Activated naive CD4-positive, alpha-beta T cell treated with anti-CD3 and anti-CD28 coated beads for 36 hours (primary cell): ENCODE data around the gene RIOK3. TPM values are rescaled to one million over a fixed set of nuclear protein-coding genes. Genes with fewer than 3 reads are reported as not detected.

ENCODE experiments used
- CTCF ChIA-PET: fragments of 350-600 bp; sonication (Branson Sonifier 250); formaldehyde crosslinking; loops from one replicate; lab custom pipeline; 2021; ENCODE audit warnings: antibody characterized with exemption; lab: Charles Lee
- DNase-seq: peaks from one replicate; pipeline ENCODE4 v3.0.0-alpha.2; 2020
- H3K27ac Mint-ChIP-seq: one replicate; pipeline ENCODE4 v1.8.0; 2021; ENCODE audit warnings: mild to moderate bottlenecking, mixed read lengths
- H3K27me3 Mint-ChIP-seq: one replicate; pipeline ENCODE4 v1.8.0; 2021; ENCODE audit warnings: low read depth, mixed read lengths
- H3K36me3 Mint-ChIP-seq: one replicate; pipeline ENCODE4 v1.8.0; 2021; ENCODE audit warnings: low read depth, mixed read lengths
- H3K4me1 Mint-ChIP-seq: one replicate; pipeline ENCODE4 v1.8.0; 2021; ENCODE audit warnings: low read depth, mixed read lengths
- H3K4me3 Mint-ChIP-seq: one replicate; pipeline ENCODE4 v1.8.0; 2021; ENCODE audit warnings: mild to moderate bottlenecking, moderate library complexity, mixed read lengths
- H3K9me3 Mint-ChIP-seq: one replicate; pipeline ENCODE4 v1.8.0; 2021; ENCODE audit warnings: mixed read lengths
- intact Hi-C: fragments of 100-400 bp; cut with micrococcal nuclease; formaldehyde crosslinking; loops from one replicate; pipeline ENCODE4 v1.15.1; 2023
- total RNA-seq, 2 experiments: library from RNA; stranded (reverse); gene quantifications; one replicate each; pipeline ENCODE4 v1.2.3, GENCODE V29; 2021

Gene RIOK3
- total RNA-seq, 2 experiments from 2014 or later, result 53.8 to 59.5 TPM

DNA sequence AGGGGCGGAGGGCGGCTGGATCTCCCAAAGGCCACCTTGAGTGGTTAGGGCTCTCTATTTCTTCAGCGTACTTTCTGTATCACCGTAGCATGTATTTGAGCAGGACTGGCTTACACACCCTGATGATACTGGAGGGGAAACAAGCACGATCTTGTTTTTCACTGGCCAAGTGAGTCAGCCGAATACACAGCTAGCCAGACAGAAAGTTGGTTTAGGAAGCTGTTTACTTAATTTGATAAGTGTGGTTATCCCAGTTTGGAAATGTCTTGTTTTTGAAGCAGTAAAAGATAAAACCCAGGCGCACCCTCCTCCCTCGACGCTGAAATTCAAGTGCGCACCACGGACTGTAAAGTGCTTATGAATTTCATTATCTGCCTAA lies 582 bp downstream of the RIOK3 start:
- CTCF ChIA-PET, result interaction anchor here (0.6 to 1.4 kb wide), 5 partner anchors 9 to 614 kb away, joined by 3 to 6 read pairs (median 3); no protein-coding TSS in a partner anchor
- Mint-ChIP-seq H3K9me3 (no peaks in the 10 kb centered on the region), H3K4me3 (peak overlapping the region; percentile 99), H3K27me3 (no peaks in the 10 kb centered on the region), H3K27ac (peak overlapping the region; percentile 91), H3K4me1 (peaks cover 49% of the 10 kb centered on the region), H3K36me3 (no peaks in the 10 kb centered on the region)
- intact Hi-C loops, result loop anchor here (1.0 to 5.0 kb wide), 8 partner anchors 15 to 1841 kb away; partner anchors contain the start of genes NPC1, RBBP8, RMC1 and SNRPD1
- peak; percentile 22 for DNase-seq

DNA sequence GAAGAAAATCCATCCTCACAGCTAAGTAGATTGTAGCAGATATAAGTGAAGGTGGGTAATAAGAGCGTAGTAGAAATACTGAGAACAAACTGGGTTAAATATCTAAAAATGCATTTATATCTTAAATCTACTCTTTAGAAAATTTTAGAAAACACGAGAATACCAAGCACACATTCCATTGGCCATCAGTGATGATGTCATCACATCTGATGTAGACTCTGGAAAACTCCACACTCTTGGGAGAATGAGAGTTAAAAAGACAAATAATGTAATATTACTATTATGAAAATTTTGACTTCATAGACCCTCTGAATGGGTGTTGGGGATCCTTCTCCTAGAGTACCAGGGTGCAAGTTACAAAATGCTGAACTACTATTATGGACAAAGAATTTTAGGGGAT lies 3.7 kb downstream of the RIOK3 start:
- no peaks in the 10 kb centered on the region for H3K9me3 Mint-ChIP-seq
- peaks cover 65% of the 10 kb centered on the region for H3K4me1 Mint-ChIP-seq
- H3K27me3 Mint-ChIP-seq, result no peaks in the 10 kb centered on the region
- no peak for DNase-seq
- intact Hi-C loops, result no loop called here
- CTCF ChIA-PET, result no interaction called here
- no peak overlapping the region for H3K27ac Mint-ChIP-seq
- no peak overlapping the region for H3K4me3 Mint-ChIP-seq
- no peaks in the 10 kb centered on the region for H3K36me3 Mint-ChIP-seq

DNA sequence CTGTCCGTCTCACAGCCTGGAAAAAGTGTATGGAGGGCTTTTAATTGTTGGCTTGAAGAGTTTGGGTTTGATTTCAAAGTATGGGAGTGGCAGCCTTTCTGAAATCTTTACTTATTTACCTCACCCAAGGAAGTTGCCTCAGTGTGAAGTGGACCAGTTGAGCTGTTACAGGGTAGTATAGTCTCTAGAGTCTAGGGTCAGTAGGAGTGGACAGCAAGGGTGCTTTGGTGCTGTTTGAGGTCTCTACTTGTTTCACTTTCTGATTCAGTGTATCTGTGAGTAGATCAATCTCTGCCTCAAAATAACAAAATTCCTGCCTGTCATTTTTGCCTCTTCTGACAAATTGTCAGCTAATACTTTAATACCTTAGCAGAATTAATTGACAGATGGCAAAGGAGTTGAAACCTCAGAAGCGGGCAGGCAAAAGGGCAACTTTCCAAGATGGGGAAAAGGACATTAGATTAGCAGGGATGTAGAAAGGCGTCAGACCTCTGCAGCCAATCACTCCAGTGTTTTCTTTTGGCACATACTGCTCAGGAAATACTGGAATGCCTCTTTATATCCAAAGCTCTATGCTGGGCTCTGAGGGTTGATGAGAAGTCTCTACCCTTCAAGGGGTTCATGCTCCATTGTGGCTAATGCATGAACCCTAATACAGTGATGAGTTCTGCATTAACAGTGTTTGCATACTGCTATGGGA lies 5.9 kb downstream of the RIOK3 start:
- DNase-seq, result no peak
- H3K27me3 Mint-ChIP-seq, result no peaks in the 10 kb centered on the region
- H3K4me1 Mint-ChIP-seq, result peaks cover 54% of the 10 kb centered on the region
- intact Hi-C loops, result no loop called here
- no peak overlapping the region for H3K27ac Mint-ChIP-seq
- peaks cover 7% of the 10 kb centered on the region for H3K36me3 Mint-ChIP-seq
- CTCF ChIA-PET, result interaction anchor here (0.6 to 2.6 kb wide), 3 partner anchors 40 to 1422 kb away, joined by 3 to 8 read pairs (median 4); no protein-coding TSS in a partner anchor
- H3K9me3 Mint-ChIP-seq, result no peaks in the 10 kb centered on the region
- no peak overlapping the region for H3K4me3 Mint-ChIP-seq

DNA sequence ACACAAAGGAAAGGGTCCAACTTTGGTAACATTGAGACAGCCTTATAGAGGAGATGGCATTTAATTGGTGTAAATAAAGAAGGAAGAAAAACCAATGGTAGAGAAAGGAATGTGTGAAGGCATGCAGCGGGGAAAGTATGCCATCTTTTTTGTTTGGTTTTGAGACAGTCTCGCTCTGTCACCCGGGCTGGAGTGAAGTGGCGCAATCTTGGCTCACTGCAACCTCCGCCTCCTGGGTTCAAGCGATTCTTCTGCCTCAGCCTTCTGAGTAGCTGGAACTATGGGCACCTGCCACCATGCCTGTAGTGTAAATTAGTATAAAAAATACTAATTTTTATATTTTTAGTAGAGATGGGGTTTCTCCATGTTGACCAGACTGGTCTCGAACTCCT lies 6.4 kb downstream of the RIOK3 start:
- H3K9me3 Mint-ChIP-seq, result no peaks in the 10 kb centered on the region
- H3K4me1 Mint-ChIP-seq, result peaks cover 48% of the 10 kb centered on the region
- H3K36me3 Mint-ChIP-seq, result peaks cover 9% of the 10 kb centered on the region
- H3K27me3 Mint-ChIP-seq, result no peaks in the 10 kb centered on the region
- CTCF ChIA-PET, result interaction anchor here (2.6 kb wide), 1 partner anchor 39 kb away, joined by 8 read pairs; no protein-coding TSS in a partner anchor
- no peak overlapping the region for H3K27ac Mint-ChIP-seq
- DNase-seq, result no peak
- intact Hi-C loops, result no loop called here
- no peak overlapping the region for H3K4me3 Mint-ChIP-seq

DNA sequence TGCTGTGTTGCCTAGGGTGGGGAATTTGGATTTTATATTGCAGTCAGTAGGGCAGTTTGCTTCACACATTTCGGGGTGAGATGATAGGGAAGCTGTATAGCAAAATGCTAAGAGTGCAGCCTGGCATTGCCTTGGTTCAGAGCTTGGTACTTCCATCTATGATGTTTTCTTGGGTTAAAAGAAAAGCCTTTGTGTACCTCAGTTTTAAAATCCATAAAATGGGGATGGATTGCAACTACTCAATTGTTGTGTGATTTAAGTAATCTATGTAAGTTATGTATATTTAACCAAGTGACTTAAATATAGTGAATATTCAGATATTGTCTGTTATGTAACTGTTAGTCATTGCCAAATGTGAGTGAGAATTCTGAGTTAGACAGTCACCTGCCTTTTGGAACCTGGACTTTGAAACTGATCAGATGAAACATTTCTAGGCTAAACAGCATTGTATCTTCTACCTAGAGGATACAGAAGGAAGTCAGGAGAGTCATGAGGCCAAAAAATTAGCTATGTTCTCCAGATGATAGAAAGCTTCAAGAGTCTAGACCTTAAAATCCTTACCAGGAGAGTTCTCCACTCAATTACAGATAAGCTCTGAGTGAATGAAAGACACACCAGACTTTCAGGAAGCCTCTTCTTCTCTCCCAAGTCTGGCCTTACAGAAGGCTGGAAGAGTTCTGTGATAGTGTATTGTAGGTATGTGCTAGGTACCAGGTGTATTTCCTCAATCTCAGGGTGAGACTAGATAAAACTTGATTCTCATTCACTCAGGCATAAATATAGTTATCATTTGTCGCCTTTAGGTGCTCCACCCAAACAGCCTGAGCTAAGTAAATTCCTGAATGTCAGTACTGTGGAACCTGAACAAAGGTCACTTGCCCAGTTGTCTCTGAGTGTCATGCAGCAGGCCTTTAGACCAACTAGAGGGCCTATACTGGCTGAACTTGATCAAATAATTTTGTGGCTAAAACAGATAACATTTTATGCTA lies 7.5 kb downstream of the RIOK3 start:
- peaks cover 43% of the 10 kb centered on the region for H3K4me1 Mint-ChIP-seq
- intact Hi-C loops, result no loop called here
- no peak overlapping the region for H3K4me3 Mint-ChIP-seq
- CTCF ChIA-PET, result interaction anchor here (0.7 to 2.6 kb wide), 3 partner anchors 18 to 55 kb away, joined by 3 to 8 read pairs (median 3); no protein-coding TSS in a partner anchor
- H3K36me3 Mint-ChIP-seq, result peaks cover 11% of the 10 kb centered on the region
- no peak overlapping the region for H3K27ac Mint-ChIP-seq
- H3K27me3 Mint-ChIP-seq, result no peaks in the 10 kb centered on the region
- no peak for DNase-seq
- H3K9me3 Mint-ChIP-seq, result no peaks in the 10 kb centered on the region

DNA sequence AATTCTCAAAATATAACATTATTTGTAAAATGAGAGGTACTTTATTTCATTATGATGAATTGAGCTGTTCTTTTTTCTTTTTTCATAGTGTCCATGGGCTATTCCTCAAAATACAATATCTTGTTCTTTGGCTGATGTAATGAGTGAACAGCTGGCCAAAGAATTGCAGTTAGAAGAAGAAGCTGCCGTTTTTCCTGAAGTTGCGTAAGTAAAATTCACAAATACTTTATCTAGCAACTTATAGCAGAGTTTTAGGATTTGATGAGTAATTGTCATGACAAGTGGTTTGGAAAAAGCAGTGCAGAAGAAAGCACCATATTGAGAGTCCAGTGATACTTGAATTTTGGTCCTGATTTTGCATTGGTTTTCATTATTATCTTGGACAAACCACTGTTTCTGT lies 9.8 kb downstream of the RIOK3 start:
- Mint-ChIP-seq H3K27ac (peak overlapping the region; percentile 46), H3K4me1 (peaks cover 29% of the 10 kb centered on the region), H3K36me3 (peaks cover 15% of the 10 kb centered on the region), H3K4me3 (no peak overlapping the region), H3K9me3 (no peaks in the 10 kb centered on the region), H3K27me3 (no peaks in the 10 kb centered on the region)
- DNase-seq, result no peak
- intact Hi-C loops, result no loop called here
- CTCF ChIA-PET, result interaction anchor here (0.8 to 1.3 kb wide), 3 partner anchors 9 to 53 kb away, joined by 3 read pairs; no protein-coding TSS in a partner anchor

DNA sequence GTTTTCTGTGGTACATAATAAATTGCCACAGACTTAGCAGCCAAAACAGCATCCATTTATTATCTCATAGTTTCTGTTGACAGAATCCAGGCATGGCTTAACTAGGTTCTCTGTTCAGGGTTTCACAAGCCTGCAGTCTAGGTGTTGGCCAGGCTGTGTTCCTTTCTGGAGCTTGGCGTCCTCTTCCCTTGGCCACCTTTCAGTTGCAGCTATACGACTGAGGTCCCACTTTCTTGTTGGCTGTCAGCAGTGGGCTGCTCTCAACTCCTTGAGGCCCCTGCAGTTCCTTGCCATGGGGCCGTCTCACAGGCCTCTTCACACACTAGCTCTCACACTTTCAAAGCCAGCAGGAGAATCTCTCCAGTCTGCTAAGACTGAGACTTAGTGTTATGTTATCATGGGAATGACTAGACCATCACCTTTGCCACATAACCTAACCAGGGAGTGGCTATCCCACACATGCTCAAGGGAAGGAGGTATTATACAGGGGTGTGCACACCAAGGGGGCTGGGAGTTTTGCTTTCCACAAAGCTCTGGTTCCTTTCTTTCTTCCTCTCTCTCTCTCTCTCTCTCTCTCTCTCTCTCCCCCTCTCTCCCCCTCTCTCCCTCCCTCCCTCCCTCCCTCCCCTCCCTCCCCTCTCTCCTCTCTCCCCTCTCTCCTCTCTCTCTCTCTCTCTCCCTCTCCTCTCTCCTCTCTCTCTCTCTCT lies 15.8 kb downstream of the RIOK3 start:
- CTCF ChIA-PET, result interaction anchor here (1.2 kb wide), 1 partner anchor 20 kb away, joined by 3 read pairs; no protein-coding TSS in a partner anchor
- DNase-seq, result no peak
- Mint-ChIP-seq H3K9me3 (no peaks in the 10 kb centered on the region), H3K36me3 (peaks cover 17% of the 10 kb centered on the region), H3K27ac (no peak overlapping the region), H3K4me3 (no peak overlapping the region), H3K4me1 (no peaks in the 10 kb centered on the region), H3K27me3 (no peaks in the 10 kb centered on the region)
- intact Hi-C loops, result no loop called here

DNA sequence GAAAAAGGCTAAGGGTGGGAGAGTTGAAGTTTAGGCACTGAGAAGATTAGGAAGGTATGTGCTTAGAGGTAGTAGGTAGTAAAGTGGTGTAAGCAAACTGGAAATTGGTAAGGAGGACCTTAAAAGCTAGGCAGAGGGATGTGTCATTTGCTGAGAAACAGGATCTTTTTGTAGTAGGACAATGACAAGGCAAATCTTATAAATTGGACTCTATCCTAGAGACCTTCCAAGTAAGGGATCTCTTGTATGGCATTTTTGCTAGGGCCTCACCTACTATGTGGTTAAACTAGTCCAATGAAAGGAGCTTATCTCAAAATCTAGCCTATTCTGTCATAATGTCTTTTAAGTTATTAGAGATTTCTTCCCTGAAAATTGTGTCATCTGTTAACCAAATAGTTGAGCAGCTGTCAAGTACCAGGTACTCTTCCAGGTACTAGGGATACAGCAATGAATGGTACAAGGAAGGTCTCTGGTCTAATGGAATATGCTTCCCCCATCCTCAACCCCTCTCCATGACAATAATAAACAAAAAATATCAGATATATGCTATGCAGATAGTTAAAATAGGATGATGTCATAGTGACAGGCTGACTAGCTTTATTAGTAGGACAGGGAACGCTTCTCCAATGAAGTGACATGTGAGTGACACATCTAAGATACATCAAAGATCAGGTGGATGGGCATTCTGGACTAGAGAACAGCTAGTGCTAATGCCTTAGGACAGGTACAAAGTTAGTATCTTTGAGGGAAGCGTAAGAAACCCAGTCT lies 17.7 kb downstream of the RIOK3 start:
- no peak for DNase-seq
- Mint-ChIP-seq H3K27me3 (no peaks in the 10 kb centered on the region), H3K4me1 (no peaks in the 10 kb centered on the region), H3K4me3 (no peak overlapping the region), H3K36me3 (peaks cover 18% of the 10 kb centered on the region), H3K27ac (peak overlapping the region; percentile 9), H3K9me3 (no peaks in the 10 kb centered on the region)
- intact Hi-C loops, result no loop called here
- CTCF ChIA-PET, result interaction anchor here (1.4 kb wide), 1 partner anchor 10 kb away, joined by 4 read pairs; no protein-coding TSS in a partner anchor

DNA sequence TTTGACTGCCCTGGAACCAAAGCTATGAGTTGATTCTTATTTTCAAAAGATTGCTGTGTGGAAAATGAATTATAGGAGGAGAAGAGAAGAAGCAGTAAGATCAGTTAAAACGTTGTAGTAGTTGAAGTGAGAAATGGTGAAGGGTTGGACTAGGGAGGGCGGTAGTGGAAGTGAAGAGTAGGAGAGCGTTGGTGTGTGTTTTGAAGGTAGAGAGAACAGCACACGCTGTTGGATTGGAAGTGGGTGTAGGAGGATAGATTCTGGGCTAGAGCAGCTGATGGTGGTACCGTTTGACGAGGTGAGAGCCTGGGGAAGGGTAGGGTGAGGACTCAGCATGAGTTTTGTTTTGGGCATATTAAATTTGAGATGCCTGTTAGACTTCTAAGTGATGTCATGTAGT lies 18.4 kb downstream of the RIOK3 start:
- peaks cover 18% of the 10 kb centered on the region for H3K36me3 Mint-ChIP-seq
- no peaks in the 10 kb centered on the region for H3K4me1 Mint-ChIP-seq
- no peak overlapping the region for H3K27ac Mint-ChIP-seq
- no peaks in the 10 kb centered on the region for H3K27me3 Mint-ChIP-seq
- H3K4me3 Mint-ChIP-seq, result no peak overlapping the region
- intact Hi-C loops, result no loop called here
- no peaks in the 10 kb centered on the region for H3K9me3 Mint-ChIP-seq
- CTCF ChIA-PET, result interaction anchor here (0.6 kb wide), 1 partner anchor 59 kb away, joined by 4 read pairs; no protein-coding TSS in a partner anchor
- DNase-seq, result no peak

DNA sequence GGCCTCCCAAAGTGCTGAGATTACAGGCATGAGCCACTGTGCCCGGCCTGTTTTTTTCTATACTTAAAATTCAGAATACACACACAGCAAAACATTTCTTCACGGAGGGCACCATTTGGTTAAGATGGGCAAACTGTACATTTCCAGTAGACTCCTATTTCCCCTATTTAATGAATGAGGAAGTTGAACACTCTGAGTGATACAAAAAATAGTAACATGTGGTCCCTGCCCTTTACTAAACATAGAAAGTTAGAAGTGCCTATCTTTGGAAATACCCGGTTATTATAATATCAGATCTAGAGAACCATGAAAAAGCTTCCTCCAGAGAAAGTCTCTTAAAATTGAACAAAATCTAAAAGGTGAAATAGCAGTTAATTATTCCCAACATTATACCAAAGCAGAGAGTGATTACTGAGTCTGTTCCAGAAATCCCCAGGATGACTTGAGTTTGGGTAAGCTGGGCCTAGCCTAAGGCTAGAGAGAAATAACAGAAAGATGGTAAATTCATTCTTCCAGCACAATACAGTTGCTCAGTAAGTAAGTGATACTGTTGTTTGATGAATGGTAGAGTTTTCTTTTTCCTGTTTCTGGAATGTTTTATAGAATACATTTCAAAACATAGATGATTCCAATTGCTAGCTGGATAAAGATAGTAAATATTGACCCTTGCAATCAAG lies 26.9 kb downstream of the RIOK3 start:
- peaks cover 13% of the 10 kb centered on the region for H3K36me3 Mint-ChIP-seq
- H3K27ac Mint-ChIP-seq, result peak overlapping the region; percentile 38
- no peak overlapping the region for H3K4me3 Mint-ChIP-seq
- no peaks in the 10 kb centered on the region for H3K9me3 Mint-ChIP-seq
- no peak for DNase-seq
- intact Hi-C loops, result no loop called here
- no peaks in the 10 kb centered on the region for H3K4me1 Mint-ChIP-seq
- H3K27me3 Mint-ChIP-seq, result no peaks in the 10 kb centered on the region
- CTCF ChIA-PET, result interaction anchor here (0.6 to 2.1 kb wide), 3 partner anchors 10 to 36 kb away, joined by 4 to 6 read pairs (median 4); no protein-coding TSS in a partner anchor
